ENCODE results near the gene MXRA7.

- TF ChIP-seq CTCF (IDR thresholded peaks at IDR 0.05; ENCODE audit: low read depth, low read length, missing input control) (no peak), TAF1 (conservative IDR thresholded peaks at IDR 0.05) (no peak), YY1 (IDR thresholded peaks at IDR 0.05) (no peak), REST (IDR thresholded peaks at IDR 0.05) (no peak), RXRA (IDR thresholded peaks at IDR 0.05) (no peak), SP1 (IDR thresholded peaks at IDR 0.05) (no peak), HNF4G (IDR thresholded peaks at IDR 0.05) (no peak), JUND (IDR thresholded peaks at IDR 0.05) (no peak), MAX (IDR thresholded peaks at IDR 0.05) (no peak), GABPA (IDR thresholded peaks at IDR 0.05 in 1 of 2, conservative IDR thresholded peaks at IDR 0.05 in 1 of 2) (no peak), HNF4A (conservative IDR thresholded peaks at IDR 0.05) (no peak), ZBTB33 (IDR thresholded peaks at IDR 0.05) (no peak), RAD21 (IDR thresholded peaks at IDR 0.05) (no peak)
Measured at GRCh38 chr17:76674600-76674999, 36.2 kb downstream of the MXRA7 start.

Data from liver (tissue), 3 donors.